Hepatocyte (in vitro differentiated cells): Measurements from ENCODE around the gene IL12A. TPM values are rescaled to one million over a fixed set of nuclear protein-coding genes. Genes with fewer than 3 reads are reported as not detected.

Experiments
- DNase-seq: peaks from one replicate; pipeline ENCODE4 v3.0.0-alpha.2; 2016; ENCODE audit warnings: low spot score
- H2AFZ ChIP-seq: fragments of 200-600 bp; sonication (generic); 2 replicates; pipeline ENCODE4 v1.6.0; 2016; ENCODE audit warnings: antibody characterized with exemption, mild to moderate bottlenecking
- H3K27ac ChIP-seq: fragments of 200-600 bp; sonication (generic); 2 replicates; pipeline ENCODE4 v1.5.1; 2016; ENCODE audit warnings: mild to moderate bottlenecking
- H3K27me3 ChIP-seq: fragments of 200-600 bp; sonication (generic); 2 replicates; pipeline ENCODE4 v1.6.1; 2016
- H3K36me3 ChIP-seq: fragments of 200-600 bp; sonication (generic); replicated peaks from 2 replicates; pipeline ENCODE4 v1.5.1; 2016; ENCODE audit warnings: low read depth; ENCODE audit not compliant: insufficient read depth
- H3K4me1 ChIP-seq: fragments of 200-600 bp; sonication (generic); 2 replicates; pipeline ENCODE4 v1.5.1; 2016; ENCODE audit warnings: mild to moderate bottlenecking, moderate library complexity; ENCODE audit not compliant: insufficient read depth
- H3K4me2 ChIP-seq: fragments of 200-600 bp; sonication (generic); 2 replicates; pipeline ENCODE4 v1.6.0; 2016
- H3K4me3 ChIP-seq: fragments of 200-600 bp; sonication (generic); 2 replicates; pipeline ENCODE4 v1.5.1; 2016; ENCODE audit warnings: mild to moderate bottlenecking
- H3K79me2 ChIP-seq: fragments of 200-600 bp; sonication (generic); 2 replicates; pipeline ENCODE4 v1.6.0; 2017; ENCODE audit warnings: mild to moderate bottlenecking
- H3K9me2 ChIP-seq: fragments of 200-600 bp; sonication (generic); replicated peaks from 2 replicates; pipeline ENCODE4 v1.6.0; 2017; ENCODE audit warnings: mild to moderate bottlenecking; ENCODE audit not compliant: insufficient read depth
- H3K9me3 ChIP-seq: fragments of 200-600 bp; sonication (generic); 2 replicates; pipeline ENCODE4 v1.5.1; 2016; ENCODE audit warnings: low read depth, mild to moderate bottlenecking
- H4K20me1 ChIP-seq: fragments of 200-600 bp; sonication (generic); 2 replicates; pipeline ENCODE4 v1.6.0; 2016; ENCODE audit warnings: mild to moderate bottlenecking; ENCODE audit not compliant: insufficient read depth, poor library complexity, severe bottlenecking
- CTCF ChIP-seq: fragments of 200-600 bp; sonication (generic); IDR thresholded peaks from 2 replicates; pipeline ENCODE4 v1.5.1; 2016; ENCODE audit warnings: antibody characterized with exemption, mild to moderate bottlenecking; ENCODE audit not compliant: poor library complexity
- EZH2 ChIP-seq: fragments of 200-600 bp; sonication (generic); IDR thresholded peaks from 2 replicates; pipeline ENCODE4 v1.6.1; 2016; ENCODE audit warnings: antibody characterized with exemption, mild to moderate bottlenecking, borderline replicate concordance
- EZH2phosphoT487 ChIP-seq: fragments of 200-600 bp; sonication (generic); IDR thresholded peaks from one replicate; pipeline ENCODE4 v1.6.1; 2018; ENCODE audit warnings: antibody characterized with exemption, mild to moderate bottlenecking, low read depth, moderate library complexity; ENCODE audit not compliant: unreplicated experiment, severe bottlenecking
- WGBS: methylation state at CpG from one replicate; pipeline ENCODE4 v1.1.6; 2016; ENCODE audit warnings: low lambda C conversion rate; ENCODE audit errors: missing lambda C conversion rate; 5-methylcytosine and 5-hydroxymethylcytosine counted together
- polyA plus RNA-seq: library from polyadenylated mRNA; unstranded; fragments of >200 nt; fragmentation: Nextera tagmentation; extraction: Ambion mirVana; gene quantifications from 2 replicates; pipeline ENCODE4 v1.2.1, GENCODE V29; 2016
- total RNA-seq: library from RNA; depleted of rRNA; stranded (reverse); fragments of >200 nt; gene quantifications from 2 replicates; pipeline ENCODE4 v1.2.3, GENCODE V29; 2014

Gene IL12A
- total and polyA plus RNA-seq, 2 experiments from 2014 or later: 0.86 to 1.0 TPM

- no peaks in the 10 kb centered on the region for H3K9me2 ChIP-seq
- H3K27ac ChIP-seq: no peak overlapping the region
- no peak overlapping the region for H2AFZ ChIP-seq
- no peaks in the 10 kb centered on the region for H3K9me3 ChIP-seq
- TF ChIP-seq EZH2 (no peak), CTCF (no peak), EZH2phosphoT487 (no peak)
- H3K4me3 ChIP-seq: no peak overlapping the region
- no peaks in the 10 kb centered on the region for H3K27me3 ChIP-seq
- no peak overlapping the region for H3K4me2 ChIP-seq
- no peak for DNase-seq
- H3K36me3 ChIP-seq: no peaks in the 10 kb centered on the region
- H3K4me1 ChIP-seq: peaks cover 4% of the 10 kb centered on the region
- H4K20me1 ChIP-seq: no peaks in the 10 kb centered on the region
- WGBS: 78% methylated on average over 4 of the region's 4 CpGs
- no peaks in the 10 kb centered on the region for H3K79me2 ChIP-seq
These were observed 6.1 kb upstream of the IL12A start for GRCh38 chr3:159982442-159982974.

GRCh38 chr3:159987291-159987711 is 1.3 kb upstream of the IL12A start:
- H3K27ac ChIP-seq: no peak overlapping the region
- H3K9me2 ChIP-seq: no peaks in the 10 kb centered on the region
- DNase-seq: no peak
- H3K4me2 ChIP-seq: no peak overlapping the region
- no peaks in the 10 kb centered on the region for H3K36me3 ChIP-seq
- H3K4me3 ChIP-seq: no peak overlapping the region
- H2AFZ ChIP-seq: no peak overlapping the region
- H4K20me1 ChIP-seq: no peaks in the 10 kb centered on the region
- no peaks in the 10 kb centered on the region for H3K79me2 ChIP-seq
- H3K27me3 ChIP-seq: peaks cover 4% of the 10 kb centered on the region
- WGBS: 78% methylated on average over 5 of the region's 5 CpGs
- no peaks in the 10 kb centered on the region for H3K9me3 ChIP-seq
- TF ChIP-seq CTCF: no peak
- TF ChIP-seq EZH2phosphoT487: no peak
- TF ChIP-seq EZH2: no peak
- no peaks in the 10 kb centered on the region for H3K4me1 ChIP-seq

GRCh38 chr3:159989973-159990846 is 1.6 kb downstream of the IL12A start:
- no peak overlapping the region for H3K4me3 ChIP-seq
- no peaks in the 10 kb centered on the region for H3K79me2 ChIP-seq
- no peaks in the 10 kb centered on the region for H3K9me2 ChIP-seq
- WGBS: 90% methylated on average over 5 of the region's 5 CpGs
- no peak for TF ChIP-seq EZH2
- no peak overlapping the region for H3K27ac ChIP-seq
- H3K36me3 ChIP-seq: no peaks in the 10 kb centered on the region
- H2AFZ ChIP-seq: no peak overlapping the region
- H3K4me1 ChIP-seq: peaks cover 3% of the 10 kb centered on the region
- H3K27me3 ChIP-seq: peaks cover 4% of the 10 kb centered on the region
- H4K20me1 ChIP-seq: no peaks in the 10 kb centered on the region
- H3K4me2 ChIP-seq: no peak overlapping the region
- no peak for DNase-seq
- H3K9me3 ChIP-seq: no peaks in the 10 kb centered on the region

- H3K36me3 ChIP-seq: no peaks in the 10 kb centered on the region
- H3K9me3 ChIP-seq: no peaks in the 10 kb centered on the region
- no peak for DNase-seq
- H4K20me1 ChIP-seq: no peaks in the 10 kb centered on the region
- no peak overlapping the region for H2AFZ ChIP-seq
- WGBS: 100% methylated on average over 1 of the region's 1 CpG
- H3K4me2 ChIP-seq: no peak overlapping the region
- no peaks in the 10 kb centered on the region for H3K9me2 ChIP-seq
- H3K4me1 ChIP-seq: peaks cover 3% of the 10 kb centered on the region
- H3K27me3 ChIP-seq: peaks cover 4% of the 10 kb centered on the region
- no peaks in the 10 kb centered on the region for H3K79me2 ChIP-seq
- no peak overlapping the region for H3K27ac ChIP-seq
- H3K4me3 ChIP-seq: no peak overlapping the region
- TF ChIP-seq EZH2: no peak
These were observed 3.0 kb downstream of the IL12A start for GRCh38 chr3:159991591-159991990.
